ENCODE results near the gene SETBP1.

The SETBP1 gene

DNA sequence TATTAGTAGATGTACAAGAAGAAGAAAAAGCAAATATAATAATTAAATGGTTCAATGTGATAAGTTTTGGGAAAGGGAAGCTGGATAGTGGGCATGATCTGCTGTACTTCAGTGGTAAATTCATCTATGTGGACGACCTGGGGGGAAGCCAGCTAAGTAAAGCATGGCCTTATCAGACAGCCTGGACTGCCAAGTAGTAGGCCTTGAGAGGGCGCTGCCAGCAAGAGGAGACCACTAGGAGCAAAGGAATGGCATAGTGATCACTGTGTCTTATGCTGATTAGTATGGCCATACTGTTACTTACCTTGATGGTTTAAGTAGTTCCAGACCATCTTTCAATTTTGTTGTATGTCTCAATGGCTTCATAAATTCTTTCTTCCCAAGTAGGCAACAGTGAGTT is 287.6 kb downstream of the SETBP1 start:
- DNase-seq (ENCODE audit: low read depth): no peak
- H3K4me3 ChIP-seq (ENCODE audit: low read depth, low read length): no peak overlapping the region
- TF ChIP-seq, protein P1, sequence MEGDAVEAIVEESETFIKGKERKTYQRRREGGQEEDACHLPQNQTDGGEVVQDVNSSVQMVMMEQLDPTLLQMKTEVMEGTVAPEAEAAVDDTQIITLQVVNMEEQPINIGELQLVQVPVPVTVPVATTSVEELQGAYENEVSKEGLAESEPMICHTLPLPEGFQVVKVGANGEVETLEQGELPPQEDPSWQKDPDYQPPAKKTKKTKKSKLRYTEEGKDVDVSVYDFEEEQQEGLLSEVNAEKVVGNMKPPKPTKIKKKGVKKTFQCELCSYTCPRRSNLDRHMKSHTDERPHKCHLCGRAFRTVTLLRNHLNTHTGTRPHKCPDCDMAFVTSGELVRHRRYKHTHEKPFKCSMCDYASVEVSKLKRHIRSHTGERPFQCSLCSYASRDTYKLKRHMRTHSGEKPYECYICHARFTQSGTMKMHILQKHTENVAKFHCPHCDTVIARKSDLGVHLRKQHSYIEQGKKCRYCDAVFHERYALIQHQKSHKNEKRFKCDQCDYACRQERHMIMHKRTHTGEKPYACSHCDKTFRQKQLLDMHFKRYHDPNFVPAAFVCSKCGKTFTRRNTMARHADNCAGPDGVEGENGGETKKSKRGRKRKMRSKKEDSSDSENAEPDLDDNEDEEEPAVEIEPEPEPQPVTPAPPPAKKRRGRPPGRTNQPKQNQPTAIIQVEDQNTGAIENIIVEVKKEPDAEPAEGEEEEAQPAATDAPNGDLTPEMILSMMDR (IDR thresholded peaks at IDR 0.05; ENCODE audit: low read depth, low read length, missing control alignments): no peak

DNA sequence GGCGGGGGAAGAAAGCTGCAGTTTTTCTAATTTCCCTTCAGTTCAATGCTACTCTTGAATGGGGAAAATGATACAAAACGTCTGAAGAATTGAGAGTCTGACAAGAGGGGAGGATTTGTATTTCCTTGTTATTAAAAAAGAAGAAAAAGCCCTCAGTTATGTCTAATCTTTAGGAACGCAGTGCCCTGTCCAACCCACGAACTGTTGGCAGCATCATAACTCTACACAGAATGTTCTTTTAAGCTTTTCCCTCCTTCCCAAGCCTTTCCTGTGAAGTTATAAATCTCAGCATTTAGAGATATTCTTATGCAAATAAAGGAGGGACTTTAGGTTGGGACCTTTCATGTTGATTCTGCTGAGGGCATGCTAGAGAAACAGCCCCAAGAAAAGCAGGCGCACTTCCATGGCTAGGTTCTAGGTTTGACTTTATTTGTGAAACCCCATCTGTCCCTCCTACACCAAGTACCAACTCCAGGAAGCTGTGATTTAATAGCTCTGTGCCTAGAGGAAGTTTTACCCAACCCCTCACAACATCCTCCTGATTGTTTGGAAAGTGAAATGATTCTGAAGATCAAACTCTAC is 288.6 kb downstream of the SETBP1 start:
- TF ChIP-seq, protein P1 (IDR thresholded peaks at IDR 0.05; ENCODE audit: low read depth, low read length, missing control alignments): no peak
- no peak for DNase-seq (ENCODE audit: low read depth)
- no peak overlapping the region for H3K4me3 ChIP-seq (ENCODE audit: low read depth, low read length)

DNA sequence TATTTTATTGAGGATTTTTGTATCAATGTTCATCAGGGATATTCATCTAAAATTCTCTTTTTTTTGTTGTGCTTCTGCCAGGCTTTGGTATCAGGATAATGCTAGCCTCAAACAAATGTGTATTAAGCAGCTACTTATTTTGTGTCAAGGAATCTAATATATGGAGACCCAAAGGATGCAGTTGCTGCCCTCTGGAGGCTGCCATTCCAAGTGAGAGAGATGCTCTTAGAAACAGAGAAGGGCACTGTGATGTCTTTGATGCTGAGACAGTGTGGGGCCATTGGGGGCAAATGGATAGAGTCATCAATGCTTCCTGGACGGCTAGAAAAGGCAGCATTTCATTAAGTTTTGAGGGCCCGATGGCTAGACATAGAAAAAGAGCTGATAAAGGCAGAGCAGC is 292.6 kb downstream of the SETBP1 start:
- DNase-seq (ENCODE audit: low read depth): no peak
- no peak overlapping the region for H3K4me3 ChIP-seq (ENCODE audit: low read depth, low read length)
- TF ChIP-seq, protein P1 (IDR thresholded peaks at IDR 0.05; ENCODE audit: low read depth, low read length, missing control alignments): peak; percentile 27

DNA sequence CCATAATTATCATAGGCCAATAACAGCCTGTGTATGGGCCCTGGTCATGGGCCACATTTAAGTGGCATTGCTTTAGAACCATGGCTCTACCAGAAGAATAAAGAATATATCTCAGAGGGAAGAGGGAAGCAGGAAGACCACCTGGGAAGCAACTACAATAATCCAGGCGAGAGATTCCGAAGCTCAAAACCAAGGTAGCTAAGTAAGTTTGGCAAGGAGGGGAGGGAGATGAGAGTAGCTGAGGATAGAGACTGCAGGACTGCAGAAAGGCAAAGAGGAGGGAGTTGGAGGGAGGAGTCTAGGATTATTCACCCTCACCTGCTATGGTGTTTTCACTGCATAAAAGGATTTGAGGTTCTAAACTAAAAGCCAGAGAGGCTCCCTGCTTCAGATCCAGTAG is 293.5 kb downstream of the SETBP1 start:
- TF ChIP-seq, protein P1 (IDR thresholded peaks at IDR 0.05; ENCODE audit: low read depth, low read length, missing control alignments): no peak
- DNase-seq (ENCODE audit: low read depth): no peak
- H3K4me3 ChIP-seq (ENCODE audit: low read depth, low read length): no peak overlapping the region

DNA sequence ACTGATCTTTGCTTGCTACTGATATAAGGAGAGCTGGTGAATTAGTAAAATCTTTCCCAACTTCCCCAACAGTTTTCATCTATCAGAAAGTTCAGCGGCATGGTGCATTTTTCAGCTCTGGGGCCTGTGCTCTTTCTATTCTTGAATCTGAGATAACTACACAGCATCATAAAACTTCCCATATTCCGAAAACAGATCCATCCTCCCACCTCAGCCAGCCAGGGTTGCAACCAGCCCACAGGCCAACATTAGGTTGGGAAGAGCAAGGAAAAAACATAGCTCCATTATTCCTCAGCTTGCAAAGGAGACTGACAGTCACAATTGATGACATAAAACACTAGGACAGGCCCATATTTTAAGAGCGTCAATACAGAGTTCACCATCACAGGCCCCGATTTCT is 297.2 kb downstream of the SETBP1 start:
- H3K4me3 ChIP-seq (ENCODE audit: low read depth, low read length): no peak overlapping the region
- DNase-seq (ENCODE audit: low read depth): no peak

DNA sequence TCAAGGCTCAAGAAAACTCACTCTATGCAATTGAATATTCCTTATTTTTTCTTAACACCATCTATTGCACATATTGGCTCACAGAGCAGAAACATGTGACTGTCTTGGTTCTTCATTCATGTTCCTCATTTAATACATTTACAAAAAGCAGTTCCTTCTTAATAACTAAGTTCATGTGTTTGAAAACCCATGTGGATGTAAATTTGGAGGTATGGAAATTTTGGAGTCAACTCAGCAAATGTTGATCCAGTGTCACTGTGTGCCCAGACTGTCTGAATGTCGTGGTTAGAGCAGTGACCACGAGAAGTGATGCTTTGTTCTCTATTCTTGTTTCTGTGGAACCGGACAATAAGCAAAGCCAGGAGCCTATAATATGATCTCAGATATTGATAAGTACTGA is 299.1 kb downstream of the SETBP1 start:
- no peak for DNase-seq (ENCODE audit: low read depth)
- TF ChIP-seq, protein P1 (IDR thresholded peaks at IDR 0.05; ENCODE audit: low read depth, low read length, missing control alignments): no peak
- no peak overlapping the region for H3K4me3 ChIP-seq (ENCODE audit: low read depth, low read length)

More for the DNA sequence above, 297.2 kb downstream of the SETBP1 start:
- TF ChIP-seq, protein P1 (IDR thresholded peaks at IDR 0.05; ENCODE audit: low read depth, low read length, missing control alignments): no peak

DNA sequence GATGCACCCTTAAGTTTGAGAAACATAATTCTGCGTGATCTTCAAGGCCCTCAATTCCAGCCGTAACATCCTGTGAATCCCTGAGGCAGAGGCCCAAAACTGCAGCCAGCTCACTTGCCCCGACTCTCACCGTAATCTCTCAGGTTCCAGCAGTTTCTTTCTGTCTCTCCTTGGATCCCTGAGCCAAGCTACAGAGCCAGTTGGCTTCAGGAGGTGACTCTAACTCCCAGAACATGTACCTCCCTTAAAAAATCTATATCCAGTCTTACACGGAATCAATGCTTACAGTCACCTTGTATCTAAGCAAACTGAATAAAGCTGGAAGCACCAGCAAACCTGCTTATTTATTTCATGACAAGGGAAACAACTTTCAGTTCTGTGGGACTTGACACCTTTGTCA is 300.4 kb downstream of the SETBP1 start:
- DNase-seq (ENCODE audit: low read depth): no peak
- TF ChIP-seq, protein P1 (IDR thresholded peaks at IDR 0.05; ENCODE audit: low read depth, low read length, missing control alignments): no peak
- H3K4me3 ChIP-seq (ENCODE audit: low read depth, low read length): no peak overlapping the region

Measured in GM12864 (cell line).